Uterus (tissue), 4 donors: ENCODE results near the gene CFAP97D1. TPM values are rescaled to one million over a fixed set of nuclear protein-coding genes. Genes with fewer than 3 reads are reported as not detected.

ENCODE experiments used
- DNase-seq, 2 donors: peaks; one replicate each; pipeline ENCODE4 v3.0.0-alpha.2; 2019 to 2020
- H3K27ac ChIP-seq, 2 donors: fragments of 200-600 bp; sonication (generic); 1 replicate in 1 of 2; 2 replicates in 1 of 2; pipeline ENCODE4 v1.5.1; 2016 to 2018
- H3K27me3 ChIP-seq, 2 donors: fragments of 200-600 bp; sonication (generic); one replicate each; pipeline ENCODE4 v1.5.1; 2018 to 2019; ENCODE audit warnings: control low read depth in 1 of 2
- H3K36me3 ChIP-seq, 2 donors: fragments of 200-600 bp; sonication (generic); one replicate each; pipeline ENCODE4 v1.5.1; 2019; ENCODE audit warnings: control low read depth in 1 of 2
- H3K4me1 ChIP-seq, 2 donors: fragments of 200-600 bp; sonication (generic); one replicate each; pipeline ENCODE4 v1.5.1; 2018 to 2019; ENCODE audit warnings: control low read depth in 1 of 2
- H3K4me3 ChIP-seq, 2 donors: fragments of 200-600 bp; sonication (generic); 1 replicate in 1 of 2; 2 replicates in 1 of 2; pipeline ENCODE4 v1.5.1; 2018 to 2019; ENCODE audit warnings: mild to moderate bottlenecking in 1 of 2
- H3K9me3 ChIP-seq, 2 donors: fragments of 200-600 bp; sonication (generic); one replicate each; pipeline ENCODE4 v1.5.1; 2019; ENCODE audit warnings: control low read depth in 1 of 2
- POLR2A ChIP-seq, 2 donors: fragments of 450-650 bp; IDR thresholded peaks; one replicate each; pipeline ENCODE4 v1.6.1; 2016; ENCODE audit warnings: antibody characterized with exemption in 2 of 2, mild to moderate bottlenecking in 1 of 2, moderate library complexity in 1 of 2
- intact Hi-C: fragments of 100-400 bp; cut with DNase I; formaldehyde crosslinking; loops from one replicate; pipeline ENCODE4 v1.15.1; 2023; ENCODE audit warnings: low total_unique reads
- total RNA-seq, 4 donors: library from RNA; depleted of rRNA in 3 of 4; stranded (reverse); fragments of >200 nt in 3 of 4; gene quantifications; one replicate each; pipeline versions ENCODE4 v1.1.0 to v1.2.4, GENCODE V29; 2014 to 2023
- TF ChIP-seq, protein P1 (sequence below), 4 experiments: fragments of 200-600 bp in 2 of 4; fragments of 450-650 bp in 2 of 4; sonication (generic) in 2 of 4; IDR thresholded peaks; one replicate each; pipeline ENCODE4 v1.5.1; 2016 to 2019; ENCODE audit warnings: antibody characterized with exemption in 4 of 4, mild to moderate bottlenecking in 2 of 4, moderate library complexity in 1 of 4
- donor health status: DM: yes; HTN: yes; CAD: no.

The CFAP97D1 gene
- total RNA-seq, 4 donors from 2014 or later: not detected

- TF ChIP-seq, protein P1, sequence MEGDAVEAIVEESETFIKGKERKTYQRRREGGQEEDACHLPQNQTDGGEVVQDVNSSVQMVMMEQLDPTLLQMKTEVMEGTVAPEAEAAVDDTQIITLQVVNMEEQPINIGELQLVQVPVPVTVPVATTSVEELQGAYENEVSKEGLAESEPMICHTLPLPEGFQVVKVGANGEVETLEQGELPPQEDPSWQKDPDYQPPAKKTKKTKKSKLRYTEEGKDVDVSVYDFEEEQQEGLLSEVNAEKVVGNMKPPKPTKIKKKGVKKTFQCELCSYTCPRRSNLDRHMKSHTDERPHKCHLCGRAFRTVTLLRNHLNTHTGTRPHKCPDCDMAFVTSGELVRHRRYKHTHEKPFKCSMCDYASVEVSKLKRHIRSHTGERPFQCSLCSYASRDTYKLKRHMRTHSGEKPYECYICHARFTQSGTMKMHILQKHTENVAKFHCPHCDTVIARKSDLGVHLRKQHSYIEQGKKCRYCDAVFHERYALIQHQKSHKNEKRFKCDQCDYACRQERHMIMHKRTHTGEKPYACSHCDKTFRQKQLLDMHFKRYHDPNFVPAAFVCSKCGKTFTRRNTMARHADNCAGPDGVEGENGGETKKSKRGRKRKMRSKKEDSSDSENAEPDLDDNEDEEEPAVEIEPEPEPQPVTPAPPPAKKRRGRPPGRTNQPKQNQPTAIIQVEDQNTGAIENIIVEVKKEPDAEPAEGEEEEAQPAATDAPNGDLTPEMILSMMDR (IDR thresholded peaks at IDR 0.05): no peak
- no peak for TF ChIP-seq POLR2A (IDR thresholded peaks at IDR 0.05)
- peaks cover 0 to 5% of the 10 kb centered on the region in 2 donors for H3K27me3 ChIP-seq
- H3K4me1 ChIP-seq: no peaks in the 10 kb centered on the region
- no peak overlapping the region for H3K27ac ChIP-seq
- DNase-seq: no peak
- H3K4me3 ChIP-seq: no peak overlapping the region
- no peaks in the 10 kb centered on the region for H3K9me3 ChIP-seq
- intact Hi-C loops: loop anchor here (10.0 kb wide), 1 partner anchor 183 kb away; no protein-coding TSS in a partner anchor
- no peaks in the 10 kb centered on the region for H3K36me3 ChIP-seq
Observed at GRCh38 chr17:43758086-43758485, 22.1 kb upstream of the CFAP97D1 start.

DNA sequence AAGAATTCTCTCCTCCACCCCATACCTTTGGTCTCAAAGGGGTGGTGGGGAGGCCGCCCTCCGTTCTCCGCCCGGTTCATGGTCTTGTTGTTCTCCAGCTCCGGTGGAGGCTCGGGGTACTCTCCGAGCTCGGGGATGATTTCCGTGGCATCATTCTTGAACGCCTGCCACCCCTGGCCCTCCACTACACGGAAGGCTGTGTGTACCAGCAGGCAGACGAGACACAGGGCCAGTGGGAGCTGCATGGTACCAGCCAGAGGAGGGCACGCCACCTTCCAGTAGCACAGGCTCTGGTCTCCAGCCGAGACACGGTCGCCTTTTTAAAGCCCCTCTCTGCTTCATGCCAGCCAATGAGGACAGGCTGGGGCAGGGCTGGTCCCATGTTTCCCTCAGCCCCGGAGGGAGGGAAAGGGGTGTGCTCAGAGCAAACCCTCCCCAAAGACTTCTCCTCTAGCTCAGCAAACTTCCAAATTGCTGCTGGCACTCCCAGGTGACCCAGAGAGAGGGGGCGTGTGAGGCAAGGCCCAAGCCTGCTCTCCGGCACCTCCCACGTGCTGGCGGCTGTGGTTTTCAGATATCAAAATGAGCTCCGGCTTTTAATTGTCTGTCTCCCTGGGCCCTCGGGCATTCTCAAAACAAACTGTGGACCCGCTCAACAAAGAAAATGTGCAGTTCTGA, 21.6 kb upstream of the CFAP97D1 start, which contains the start of gene SOST:
SOST (minus strand) TSS at position 295 of the 678 bp plus-strand sequence; CDS start at position 245, 50 bp downstream.
- intact Hi-C loops: loop anchor here (10.0 kb wide), 1 partner anchor 184 kb away; no protein-coding TSS in a partner anchor
- Histone ChIP-seq H3K27me3 (peaks cover 0 to 5% of the 10 kb centered on the region in 2 donors), H3K4me1 (no peaks in the 10 kb centered on the region), H3K9me3 (no peaks in the 10 kb centered on the region), H3K27ac (no peak within 1 kb of the TSS), H3K36me3 (no peaks in the 10 kb centered on the region), H3K4me3 (no peak within 1 kb of the TSS)
- DNase-seq: no peak
- no peak for TF ChIP-seq POLR2A (IDR thresholded peaks at IDR 0.05)
- TF ChIP-seq, protein P1 (IDR thresholded peaks at IDR 0.05): no peak

DNA sequence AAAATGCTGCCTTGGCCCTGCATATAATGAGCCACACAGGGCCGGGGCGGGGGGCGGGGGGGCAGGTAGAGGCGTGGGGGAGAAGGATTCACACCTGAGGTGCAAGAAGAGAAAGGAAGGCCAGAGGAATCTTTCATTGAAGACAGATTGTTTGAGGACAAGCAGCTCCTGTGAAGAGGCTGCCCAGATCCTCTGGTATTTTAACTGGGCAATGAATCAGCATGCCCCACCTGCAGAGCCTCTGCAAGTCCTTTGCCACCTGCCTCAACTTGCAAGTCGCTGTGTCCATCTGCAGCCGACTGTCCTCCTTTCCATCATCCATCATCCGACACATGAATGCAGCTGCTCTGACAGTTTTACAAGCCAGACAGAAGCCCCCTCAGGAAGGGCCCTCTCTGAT, 20.4 kb upstream of the CFAP97D1 start:
- TF ChIP-seq, protein P1 (IDR thresholded peaks at IDR 0.05): no peak
- no peak for TF ChIP-seq POLR2A (IDR thresholded peaks at IDR 0.05)
- H3K4me3 ChIP-seq: no peak overlapping the region
- no peak overlapping the region for H3K27ac ChIP-seq
- H3K9me3 ChIP-seq: no peaks in the 10 kb centered on the region
- intact Hi-C loops: loop anchor here (2.0 to 10.0 kb wide), 2 partner anchors 65 to 185 kb away; no protein-coding TSS in a partner anchor
- no peaks in the 10 kb centered on the region for H3K4me1 ChIP-seq
- no peak for DNase-seq
- no peaks in the 10 kb centered on the region for H3K36me3 ChIP-seq
- peaks cover 0 to 5% of the 10 kb centered on the region in 2 donors for H3K27me3 ChIP-seq

GRCh38 chr17:43760254-43760852, 19.9 kb upstream of the CFAP97D1 start:
- Histone ChIP-seq H3K36me3 (no peaks in the 10 kb centered on the region), H3K4me3 (no peak overlapping the region), H3K27ac (no peak overlapping the region), H3K27me3 (peaks cover 0 to 5% of the 10 kb centered on the region in 2 donors), H3K9me3 (no peaks in the 10 kb centered on the region), H3K4me1 (no peaks in the 10 kb centered on the region)
- TF ChIP-seq POLR2A (IDR thresholded peaks at IDR 0.05): no peak
- TF ChIP-seq, protein P1 (IDR thresholded peaks at IDR 0.05): peak; percentile 98 to 100 (median 98)
- intact Hi-C loops: loop anchor here (2.0 kb wide), 1 partner anchor 66 kb away; no protein-coding TSS in a partner anchor
- DNase-seq: peak; percentile 91 to 93
